ENCODE results near the gene CRYL1. TPM values are rescaled to one million over a fixed set of nuclear protein-coding genes. Genes with fewer than 3 reads are reported as not detected.
A peak's percentile ranks its signal among the peaks of the same experiment; 100 is the strongest.

Gene CRYL1
- total RNA-seq, 6 experiments from 2014 or later, result 10.9 to 13.2 (median 12.0) TPM

GRCh38 chr13:20403826-20404225, 121.8 kb downstream of the CRYL1 start:
- TF ChIP-seq CTCF (IDR thresholded peaks at IDR 0.05), result no peak
- no peaks in the 10 kb centered on the region for H3K36me3 Mint-ChIP-seq (ENCODE audit: low read depth)
- H3K9me3 Mint-ChIP-seq, result no peaks in the 10 kb centered on the region
- no peak overlapping the region for H3K4me3 Mint-ChIP-seq
- peaks cover 22% of the 10 kb centered on the region for H3K27me3 Mint-ChIP-seq (ENCODE audit: insufficient read depth)
- no peak overlapping the region for H3K27ac Mint-ChIP-seq
- DNase-seq, result no peak
- peaks cover 28% of the 10 kb centered on the region for H3K4me1 Mint-ChIP-seq (ENCODE audit: low read depth)

DNA sequence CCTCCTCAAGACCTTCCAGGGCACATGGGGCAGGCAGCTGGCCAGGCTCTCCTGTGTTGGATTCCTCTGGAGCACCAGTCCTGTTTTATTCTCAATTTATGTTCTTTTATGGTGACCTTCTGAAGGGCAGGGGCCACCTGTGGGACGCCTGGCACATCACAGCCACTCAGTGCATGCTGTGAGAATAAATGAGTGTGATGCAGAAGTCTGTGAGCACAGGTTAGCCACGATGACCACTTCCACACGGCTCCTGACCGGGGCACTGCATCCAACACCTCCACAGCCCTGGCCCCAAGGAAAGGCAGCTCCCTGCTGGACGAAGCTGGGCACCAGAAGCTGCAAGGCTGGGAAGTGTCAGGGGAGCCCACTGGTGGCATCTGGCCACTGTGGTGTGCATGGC, 122.8 kb downstream of the CRYL1 start:
- TF ChIP-seq CTCF (IDR thresholded peaks at IDR 0.05), result no peak
- Mint-ChIP-seq H3K4me3 (no peak overlapping the region), H3K27me3 (ENCODE audit: insufficient read depth) (peaks cover 19% of the 10 kb centered on the region), H3K36me3 (ENCODE audit: low read depth) (no peaks in the 10 kb centered on the region), H3K27ac (no peak overlapping the region), H3K4me1 (ENCODE audit: low read depth) (peaks cover 28% of the 10 kb centered on the region), H3K9me3 (no peaks in the 10 kb centered on the region)
- no peak for DNase-seq

- Mint-ChIP-seq H3K4me1 (ENCODE audit: low read depth) (peaks cover 28% of the 10 kb centered on the region), H3K36me3 (ENCODE audit: low read depth) (no peaks in the 10 kb centered on the region), H3K27ac (peak overlapping the region; percentile 38; the same call in 1 of the 2 replicates), H3K9me3 (no peaks in the 10 kb centered on the region), H3K27me3 (ENCODE audit: insufficient read depth) (peaks cover 15% of the 10 kb centered on the region), H3K4me3 (peak overlapping the region; percentile 44; the same call in 1 of the 2 replicates)
- no peak for TF ChIP-seq CTCF (IDR thresholded peaks at IDR 0.05)
- DNase-seq, result peak; percentile 67
These were observed 123.5 kb downstream of the CRYL1 start for GRCh38 chr13:20401931-20402856.

DNA sequence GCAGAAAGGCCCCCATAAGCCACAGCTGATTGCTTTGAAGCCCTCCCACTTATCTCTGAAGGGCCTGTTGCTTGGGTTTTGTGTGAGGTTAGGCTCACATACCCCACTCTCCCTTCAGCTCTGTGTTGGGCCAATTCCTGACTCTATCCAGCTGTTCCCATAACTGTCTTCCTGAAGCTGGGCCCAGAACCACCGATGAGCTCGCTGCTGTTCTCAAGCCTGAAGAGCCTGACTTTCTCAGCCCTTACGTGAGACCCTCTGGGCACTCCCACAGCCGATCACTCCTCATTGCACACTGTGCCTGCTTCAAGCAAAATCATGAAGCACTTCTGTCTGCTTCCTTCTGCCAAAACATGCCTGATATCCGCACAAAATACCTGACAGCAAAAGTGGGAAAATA, 124.1 kb downstream of the CRYL1 start:
- no peak for TF ChIP-seq CTCF (IDR thresholded peaks at IDR 0.05)
- Mint-ChIP-seq H3K4me1 (ENCODE audit: low read depth) (peaks cover 28% of the 10 kb centered on the region), H3K27me3 (ENCODE audit: insufficient read depth) (peaks cover 17% of the 10 kb centered on the region), H3K4me3 (no peak overlapping the region), H3K36me3 (ENCODE audit: low read depth) (no peaks in the 10 kb centered on the region), H3K27ac (no peak overlapping the region), H3K9me3 (no peaks in the 10 kb centered on the region)
- DNase-seq, result no peak

GRCh38 chr13:20400774-20401173, 124.9 kb downstream of the CRYL1 start:
- peak; percentile 56 for DNase-seq
- Mint-ChIP-seq H3K4me3 (no peak overlapping the region), H3K27ac (no peak overlapping the region), H3K27me3 (ENCODE audit: insufficient read depth) (peaks cover 23% of the 10 kb centered on the region), H3K4me1 (ENCODE audit: low read depth) (peaks cover 28% of the 10 kb centered on the region), H3K9me3 (0 out of 2 replicates have a peak, but pooled peaks cover 2% of the 10 kb centered on the region), H3K36me3 (ENCODE audit: low read depth) (no peaks in the 10 kb centered on the region)
- no peak for TF ChIP-seq CTCF (IDR thresholded peaks at IDR 0.05)
